HEK293 (cell line): ENCODE data around the gene INPP5A.

ENCODE experiments used
- BCL11B ChIP-seq: fragments of 450-650 bp; formaldehyde crosslinking; IDR thresholded peaks from 2 replicates; pipeline ENCODE4 v1.5.1; 2016; ENCODE audit warnings: low read depth, missing biosample characterization, missing genetic modification characterization
- BCL6B ChIP-seq: fragments of 450-650 bp; formaldehyde crosslinking; IDR thresholded peaks from 2 replicates; pipeline ENCODE4 v1.5.1; 2017; ENCODE audit warnings: missing biosample characterization, missing genetic modification characterization
- EGR2 ChIP-seq: fragments of 450-650 bp; formaldehyde crosslinking; IDR thresholded peaks from 2 replicates; pipeline ENCODE4 v1.5.1; 2016; ENCODE audit warnings: low read depth, missing biosample characterization, missing genetic modification characterization
- MYNN ChIP-seq: fragments of 450-650 bp; formaldehyde crosslinking; IDR thresholded peaks from 2 replicates; pipeline ENCODE4 v1.5.1; 2016; ENCODE audit warnings: missing biosample characterization, missing genetic modification characterization, borderline replicate concordance
- SP3 ChIP-seq: fragments of 450-650 bp; formaldehyde crosslinking; IDR thresholded peaks from 2 replicates; pipeline ENCODE4 v1.5.1; 2016; ENCODE audit warnings: missing biosample characterization, missing genetic modification characterization
- SP7 ChIP-seq: fragments of 450-650 bp; formaldehyde crosslinking; IDR thresholded peaks from 2 replicates; pipeline ENCODE4 v1.5.1; 2016; ENCODE audit warnings: missing biosample characterization, missing genetic modification characterization
- ZBTB7A ChIP-seq: fragments of 450-650 bp; formaldehyde crosslinking; IDR thresholded peaks from 2 replicates; pipeline ENCODE4 v1.5.1; 2016; ENCODE audit warnings: low read depth, missing biosample characterization, missing genetic modification characterization
- ZBTB8A ChIP-seq: fragments of 450-650 bp; formaldehyde crosslinking; IDR thresholded peaks from 2 replicates; pipeline ENCODE4 v1.5.1; 2016; ENCODE audit warnings: missing biosample characterization, missing genetic modification characterization
- ZFP41 ChIP-seq: fragments of 450-650 bp; formaldehyde crosslinking; IDR thresholded peaks from 2 replicates; pipeline ENCODE4 v1.5.1; 2016; ENCODE audit warnings: missing biosample characterization, missing genetic modification characterization, borderline replicate concordance
- ZNF114 ChIP-seq: fragments of 450-650 bp; formaldehyde crosslinking; IDR thresholded peaks from 2 replicates; pipeline ENCODE4 v1.5.0; 2017; ENCODE audit warnings: missing biosample characterization, missing genetic modification characterization
- ZNF133 ChIP-seq: fragments of 450-650 bp; formaldehyde crosslinking; IDR thresholded peaks from 2 replicates; pipeline ENCODE4 v1.5.1; 2016; ENCODE audit warnings: missing biosample characterization, missing genetic modification characterization
- ZNF140 ChIP-seq: fragments of 450-650 bp; formaldehyde crosslinking; IDR thresholded peaks from 2 replicates; pipeline ENCODE4 v1.5.1; 2016; ENCODE audit warnings: missing biosample characterization, missing genetic modification characterization
- ZNF202 ChIP-seq: fragments of 450-650 bp; formaldehyde crosslinking; IDR thresholded peaks from 2 replicates; pipeline ENCODE4 v1.5.1; 2016; ENCODE audit warnings: missing biosample characterization, missing genetic modification characterization, borderline replicate concordance
- ZNF394 ChIP-seq: fragments of 450-650 bp; formaldehyde crosslinking; IDR thresholded peaks from 2 replicates; pipeline ENCODE4 v1.5.1; 2016; ENCODE audit warnings: missing biosample characterization, missing genetic modification characterization, mild to moderate bottlenecking, moderate library complexity, borderline replicate concordance
- ZNF404 ChIP-seq: fragments of 450-650 bp; formaldehyde crosslinking; IDR thresholded peaks from 2 replicates; pipeline ENCODE4 v1.5.1; 2017; ENCODE audit warnings: missing biosample characterization, missing genetic modification characterization
- ZNF48 ChIP-seq: fragments of 450-650 bp; formaldehyde crosslinking; IDR thresholded peaks from 2 replicates; pipeline ENCODE4 v1.5.1; 2016; ENCODE audit warnings: missing biosample characterization, missing genetic modification characterization
- ZNF513 ChIP-seq: fragments of 450-650 bp; IDR thresholded peaks from 2 replicates; pipeline ENCODE4 v1.5.1; 2018; ENCODE audit warnings: missing biosample characterization, missing genetic modification characterization
- ZNF530 ChIP-seq: fragments of 450-650 bp; formaldehyde crosslinking; IDR thresholded peaks from 2 replicates; pipeline ENCODE4 v1.5.1; 2016; ENCODE audit warnings: low read depth, missing biosample characterization, missing genetic modification characterization
- ZNF544 ChIP-seq: fragments of 450-650 bp; formaldehyde crosslinking; IDR thresholded peaks from 2 replicates; pipeline ENCODE4 v1.5.0; 2017; ENCODE audit warnings: missing biosample characterization, missing genetic modification characterization
- ZNF560 ChIP-seq: fragments of 450-650 bp; formaldehyde crosslinking; IDR thresholded peaks from 2 replicates; pipeline ENCODE4 v1.5.1; 2017; ENCODE audit warnings: missing biosample characterization, missing genetic modification characterization, borderline replicate concordance
- ZNF585B ChIP-seq: fragments of 450-650 bp; formaldehyde crosslinking; IDR thresholded peaks from 2 replicates; pipeline ENCODE4 v1.5.1; 2016; ENCODE audit warnings: missing biosample characterization, missing genetic modification characterization
- ZNF626 ChIP-seq: fragments of 450-650 bp; sonication (Bioruptor Pico); formaldehyde crosslinking; IDR thresholded peaks from 2 replicates; pipeline ENCODE4 v1.5.1; 2018; ENCODE audit warnings: missing biosample characterization, missing genetic modification characterization, inconsistent platforms
- ZNF658 ChIP-seq: fragments of 450-650 bp; formaldehyde crosslinking; IDR thresholded peaks from 2 replicates; pipeline ENCODE4; 2016; ENCODE audit warnings: missing biosample characterization, missing genetic modification characterization
- ZNF664 ChIP-seq: fragments of 450-650 bp; formaldehyde crosslinking; IDR thresholded peaks from 2 replicates; pipeline ENCODE4 v1.5.1; 2016; ENCODE audit warnings: missing biosample characterization, missing genetic modification characterization
- ZNF707 ChIP-seq: fragments of 450-650 bp; formaldehyde crosslinking; IDR thresholded peaks from 2 replicates; pipeline ENCODE4 v1.5.1; 2016; ENCODE audit warnings: missing biosample characterization, missing genetic modification characterization
- ZNF776 ChIP-seq: fragments of 450-650 bp; formaldehyde crosslinking; IDR thresholded peaks from 2 replicates; pipeline ENCODE4 v1.5.0; 2017; ENCODE audit warnings: missing biosample characterization, missing genetic modification characterization, borderline replicate concordance
- TF ChIP-seq, protein P1 (sequence below): fragments of 450-650 bp; IDR thresholded peaks from 2 replicates; pipeline ENCODE4 v1.5.1; 2018; ENCODE audit warnings: missing biosample characterization, mild to moderate bottlenecking, missing genetic modification characterization
- TF ChIP-seq, protein P2 (sequence below): fragments of 450-650 bp; formaldehyde crosslinking; IDR thresholded peaks from 2 replicates; pipeline ENCODE4 v1.5.1; 2016; ENCODE audit warnings: missing biosample characterization, missing genetic modification characterization
- TF ChIP-seq, protein P3 (sequence below): fragments of 450-650 bp; formaldehyde crosslinking; IDR thresholded peaks from 2 replicates; pipeline ENCODE4 v1.5.1; 2017; ENCODE audit warnings: missing biosample characterization, missing genetic modification characterization
- TF ChIP-seq, protein P4 (sequence below): fragments of 450-650 bp; formaldehyde crosslinking; IDR thresholded peaks from 2 replicates; pipeline ENCODE4 v1.5.1; 2016; ENCODE audit warnings: missing biosample characterization, missing genetic modification characterization

INPP5A gene

GRCh38 chr10:132536877-132537683, 507 bp upstream of the INPP5A start (continued):
- TF ChIP-seq, protein P1, sequence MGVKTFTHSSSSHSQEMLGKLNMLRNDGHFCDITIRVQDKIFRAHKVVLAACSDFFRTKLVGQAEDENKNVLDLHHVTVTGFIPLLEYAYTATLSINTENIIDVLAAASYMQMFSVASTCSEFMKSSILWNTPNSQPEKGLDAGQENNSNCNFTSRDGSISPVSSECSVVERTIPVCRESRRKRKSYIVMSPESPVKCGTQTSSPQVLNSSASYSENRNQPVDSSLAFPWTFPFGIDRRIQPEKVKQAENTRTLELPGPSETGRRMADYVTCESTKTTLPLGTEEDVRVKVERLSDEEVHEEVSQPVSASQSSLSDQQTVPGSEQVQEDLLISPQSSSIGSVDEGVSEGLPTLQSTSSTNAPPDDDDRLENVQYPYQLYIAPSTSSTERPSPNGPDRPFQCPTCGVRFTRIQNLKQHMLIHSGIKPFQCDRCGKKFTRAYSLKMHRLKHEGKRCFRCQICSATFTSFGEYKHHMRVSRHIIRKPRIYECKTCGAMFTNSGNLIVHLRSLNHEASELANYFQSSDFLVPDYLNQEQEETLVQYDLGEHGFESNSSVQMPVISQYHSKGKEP (tag by site-specific recombination), result peak; percentile 61; the same call in 1 of the 2 replicates
- TF ChIP-seq ZNF544 (tag by site-specific recombination), result no peak
- TF ChIP-seq ZNF658 (tag by site-specific recombination), result no peak
- TF ChIP-seq EGR2 (tag by site-specific recombination), result no peak
- no peak for TF ChIP-seq ZFP41 (tag by site-specific recombination)
- no peak for TF ChIP-seq ZNF140 (tag by site-specific recombination)
- no peak for TF ChIP-seq BCL11B
- no peak for TF ChIP-seq ZNF394
- TF ChIP-seq SP7 (tag by site-specific recombination), result no peak
- no peak for TF ChIP-seq ZNF114 (tag by site-specific recombination)
- no peak for TF ChIP-seq ZNF48 (tag by site-specific recombination)
- TF ChIP-seq ZNF530 (tag by site-specific recombination), result no peak
- TF ChIP-seq, protein P2, sequence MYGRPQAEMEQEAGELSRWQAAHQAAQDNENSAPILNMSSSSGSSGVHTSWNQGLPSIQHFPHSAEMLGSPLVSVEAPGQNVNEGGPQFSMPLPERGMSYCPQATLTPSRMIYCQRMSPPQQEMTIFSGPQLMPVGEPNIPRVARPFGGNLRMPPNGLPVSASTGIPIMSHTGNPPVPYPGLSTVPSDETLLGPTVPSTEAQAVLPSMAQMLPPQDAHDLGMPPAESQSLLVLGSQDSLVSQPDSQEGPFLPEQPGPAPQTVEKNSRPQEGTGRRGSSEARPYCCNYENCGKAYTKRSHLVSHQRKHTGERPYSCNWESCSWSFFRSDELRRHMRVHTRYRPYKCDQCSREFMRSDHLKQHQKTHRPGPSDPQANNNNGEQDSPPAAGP (tag by site-specific recombination), result no peak
- no peak for TF ChIP-seq ZNF707 (tag by site-specific recombination)
- peak; percentile 97 for TF ChIP-seq SP3 (tag by site-specific recombination)
- no peak for TF ChIP-seq ZNF585B (tag by site-specific recombination)
- TF ChIP-seq ZNF626, result no peak
- no peak for TF ChIP-seq ZNF133 (tag by site-specific recombination)
- no peak for TF ChIP-seq ZNF560 (tag by site-specific recombination)
- peak; percentile 96 for TF ChIP-seq ZBTB8A (tag by site-specific recombination)
- no peak for TF ChIP-seq ZNF776
- TF ChIP-seq ZNF202 (tag by site-specific recombination), result no peak
- TF ChIP-seq ZNF404 (tag by site-specific recombination), result no peak
- TF ChIP-seq BCL6B (tag by site-specific recombination), result no peak
- TF ChIP-seq ZBTB7A (tag by site-specific recombination), result no peak
- no peak for TF ChIP-seq MYNN (tag by site-specific recombination)
- TF ChIP-seq ZNF513 (tag by site-specific recombination), result no peak
- no peak for TF ChIP-seq ZNF664 (tag by site-specific recombination)
- TF ChIP-seq, protein P3, sequence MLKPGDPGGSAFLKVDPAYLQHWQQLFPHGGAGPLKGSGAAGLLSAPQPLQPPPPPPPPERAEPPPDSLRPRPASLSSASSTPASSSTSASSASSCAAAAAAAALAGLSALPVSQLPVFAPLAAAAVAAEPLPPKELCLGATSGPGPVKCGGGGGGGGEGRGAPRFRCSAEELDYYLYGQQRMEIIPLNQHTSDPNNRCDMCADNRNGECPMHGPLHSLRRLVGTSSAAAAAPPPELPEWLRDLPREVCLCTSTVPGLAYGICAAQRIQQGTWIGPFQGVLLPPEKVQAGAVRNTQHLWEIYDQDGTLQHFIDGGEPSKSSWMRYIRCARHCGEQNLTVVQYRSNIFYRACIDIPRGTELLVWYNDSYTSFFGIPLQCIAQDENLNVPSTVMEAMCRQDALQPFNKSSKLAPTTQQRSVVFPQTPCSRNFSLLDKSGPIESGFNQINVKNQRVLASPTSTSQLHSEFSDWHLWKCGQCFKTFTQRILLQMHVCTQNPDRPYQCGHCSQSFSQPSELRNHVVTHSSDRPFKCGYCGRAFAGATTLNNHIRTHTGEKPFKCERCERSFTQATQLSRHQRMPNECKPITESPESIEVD (tag by site-specific recombination), result no peak
- TF ChIP-seq, protein P4, sequence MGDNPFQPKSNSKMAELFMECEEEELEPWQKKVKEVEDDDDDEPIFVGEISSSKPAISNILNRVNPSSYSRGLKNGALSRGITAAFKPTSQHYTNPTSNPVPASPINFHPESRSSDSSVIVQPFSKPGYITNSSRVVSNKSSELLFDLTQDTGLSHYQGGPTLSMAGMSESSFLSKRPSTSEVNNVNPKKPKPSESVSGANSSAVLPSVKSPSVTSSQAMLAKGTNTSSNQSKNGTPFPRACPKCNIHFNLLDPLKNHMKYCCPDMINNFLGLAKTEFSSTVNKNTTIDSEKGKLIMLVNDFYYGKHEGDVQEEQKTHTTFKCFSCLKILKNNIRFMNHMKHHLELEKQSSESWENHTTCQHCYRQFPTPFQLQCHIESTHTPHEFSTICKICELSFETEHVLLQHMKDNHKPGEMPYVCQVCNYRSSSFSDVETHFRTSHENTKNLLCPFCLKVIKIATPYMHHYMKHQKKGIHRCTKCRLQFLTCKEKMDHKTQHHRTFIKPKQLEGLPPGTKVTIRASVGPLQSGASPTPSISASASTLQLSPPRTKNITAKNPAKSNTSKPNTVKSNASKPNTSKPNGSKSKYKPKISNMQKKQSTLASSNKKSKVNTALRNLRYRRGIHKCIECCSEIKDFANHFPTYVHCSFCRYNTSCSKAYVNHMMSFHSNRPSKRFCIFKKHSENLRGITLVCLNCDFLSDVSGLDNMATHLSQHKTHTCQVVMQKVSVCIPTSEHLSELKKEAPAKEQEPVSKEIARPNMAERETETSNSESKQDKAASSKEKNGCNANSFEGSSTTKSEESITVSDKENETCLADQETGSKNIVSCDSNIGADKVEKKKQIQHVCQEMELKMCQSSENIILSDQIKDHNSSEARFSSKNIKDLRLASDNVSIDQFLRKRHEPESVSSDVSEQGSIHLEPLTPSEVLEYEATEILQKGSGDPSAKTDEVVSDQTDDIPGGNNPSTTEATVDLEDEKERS (tag by site-specific recombination), result no peak
